CD4-positive, alpha-beta T cell treated with Interleukin-6 for 4 hours (primary cell): Measurements from ENCODE around the gene HOXD8.

ENCODE experiments used
- DNase-seq: peaks from one replicate; pipeline ENCODE4 v3.0.0-alpha.2; 2020; ENCODE audit warnings: mixed read lengths

The HOXD8 gene

GRCh38 chr2:176103742-176104315 is 25.7 kb upstream of the HOXD8 start:
- no peak for DNase-seq

- no peak for DNase-seq
Measured at GRCh38 chr2:176104316-176105077, 25.0 kb upstream of the HOXD8 start.

- no peak for DNase-seq
Measured at GRCh38 chr2:176105078-176105729, 24.3 kb upstream of the HOXD8 start.

- no peak for DNase-seq
Measured at GRCh38 chr2:176105730-176106580, 23.6 kb upstream of the HOXD8 start.

- no peak for DNase-seq
Measured at GRCh38 chr2:176106581-176107539, 22.6 kb upstream of the HOXD8 start, which contains the start of gene HOXD11. Gene HOXD11, plus strand, starts transcription at chr2:176107280. Its CDS starts 76 bp downstream, at chr2:176107356.

- DNase-seq = no peak
Measured at GRCh38 chr2:176107731-176108181, 21.7 kb upstream of the HOXD8 start.

- no peak for DNase-seq
Measured at GRCh38 chr2:176109192-176109901, 20.2 kb upstream of the HOXD8 start.

GRCh38 chr2:176109946-176110345 is 19.6 kb upstream of the HOXD8 start:
- no peak for DNase-seq

- DNase-seq = no peak
Measured at GRCh38 chr2:176110415-176111308, 18.8 kb upstream of the HOXD8 start.

- DNase-seq = no peak
Measured at GRCh38 chr2:176111309-176111663, 18.2 kb upstream of the HOXD8 start.

- DNase-seq = no peak
Measured at GRCh38 chr2:176111846-176112374, 17.6 kb upstream of the HOXD8 start.

GRCh38 chr2:176112375-176113302 is 16.9 kb upstream of the HOXD8 start:
- DNase-seq = no peak

GRCh38 chr2:176114120-176114929 is 15.2 kb upstream of the HOXD8 start:
- DNase-seq = no peak

- no peak for DNase-seq
Measured at GRCh38 chr2:176114930-176115625, 14.4 kb upstream of the HOXD8 start.

- no peak for DNase-seq
Measured at GRCh38 chr2:176115883-176116813, 13.4 kb upstream of the HOXD8 start, which contains the start of gene HOXD10. Gene HOXD10, plus strand, starts transcription at chr2:176116778. Its CDS starts 56 bp downstream, at chr2:176116834.
